Naive thymus-derived CD8-positive, alpha-beta T cell (primary cell): Measurements from ENCODE around the gene STX2. TPM values are rescaled to one million over a fixed set of nuclear protein-coding genes. Genes with fewer than 3 reads are reported as not detected.

Experiments
- ATAC-seq, 2 donors: fragments of 150-1000 bp; cut with Tn5 transposase in 1 of 2; sonication (Bioruptor Pico), chemical (Tn5 transposase) in 1 of 2; 1 replicate in 1 of 2; 2 replicates in 1 of 2; pipeline ENCODE4 v1.10.0; 2021; ENCODE audit warnings: mild to moderate bottlenecking in 2 of 2, moderate library complexity in 2 of 2
- POLR2A ChIA-PET: fragments of 350-600 bp; sonication (Branson Sonifier 250); formaldehyde crosslinking; loops from one replicate; lab custom pipeline; 2021; ENCODE audit warnings: antibody characterized with exemption; lab: Charles Lee
- DNase-seq, 10 donors: peaks; one replicate each; pipeline versions ENCODE4 v3.0.0 to v3.0.0-alpha.2; 2020 to 2022
- H3K27ac Mint-ChIP-seq, 10 donors: one replicate each; pipeline ENCODE4 v1.8.0; 2020 to 2022; ENCODE audit warnings: mild to moderate bottlenecking in 10 of 10, mixed read lengths in 10 of 10, moderate library complexity in 4 of 10, inconsistent platforms in 1 of 10
- H3K27me3 Mint-ChIP-seq, 5 donors: one replicate each; pipeline ENCODE4 v1.8.0; 2021 to 2022; ENCODE audit warnings: mixed read lengths in 5 of 5
- H3K36me3 Mint-ChIP-seq, 3 donors: one replicate each; pipeline ENCODE4 v1.8.0; 2020 to 2022; ENCODE audit warnings: mixed read lengths in 3 of 3, mild to moderate bottlenecking in 2 of 3, inconsistent platforms in 1 of 3
- H3K4me1 Mint-ChIP-seq, 4 donors: one replicate each; pipeline ENCODE4 v1.8.0; 2021 to 2022; ENCODE audit warnings: mixed read lengths in 4 of 4
- H3K4me3 Mint-ChIP-seq, 10 donors: one replicate each; pipeline ENCODE4 v1.8.0; 2020 to 2022; ENCODE audit warnings: mild to moderate bottlenecking in 10 of 10, mixed read lengths in 10 of 10, moderate library complexity in 6 of 10, inconsistent platforms in 1 of 10
- H3K9me3 Mint-ChIP-seq, 9 donors: one replicate each; pipeline ENCODE4 v1.8.0; 2020 to 2022; ENCODE audit warnings: mixed read lengths in 9 of 9, mild to moderate bottlenecking in 3 of 9, inconsistent platforms in 1 of 9, moderate library complexity in 1 of 9
- polyA plus RNA-seq, 3 donors: library from polyadenylated mRNA; unstranded; fragments of 300-500 nt; fragmentation: Illumina TruSeq; gene quantifications; one replicate each; pipeline ENCODE4 v1.2.3, GENCODE V29; 2021
- total RNA-seq, 8 experiments: library from RNA in 2 of 8; stranded (reverse) in 2 of 8; gene quantifications; one replicate each; pipeline ENCODE4 v1.2.3 and lab custom pipeline; 2021 to 2026

Gene STX2
- total and polyA plus RNA-seq, 5 experiments from 2014 or later, result 6.7 to 29.9 (median 9.3) TPM

GRCh38 chr12:130746546-130746945 lies 92.5 kb downstream of the STX2 start:
- Mint-ChIP-seq H3K4me1 (peaks cover 5 to 9% (median 7%) of the 10 kb centered on the region in 4 donors), H3K4me3 (no peak overlapping the region), H3K9me3 (peaks cover 0 to 9% (median 0%) of the 10 kb centered on the region in 9 donors), H3K27me3 (peaks cover 8 to 46% (median 21%) of the 10 kb centered on the region in 5 donors), H3K27ac (no peak overlapping the region), H3K36me3 (peaks cover 0 to 1% (median 0%) of the 10 kb centered on the region in 3 donors)
- DNase-seq (no peak), ATAC-seq (no peak)
- POLR2A ChIA-PET, result no interaction called here

GRCh38 chr12:130745921-130746320 lies 93.1 kb downstream of the STX2 start:
- POLR2A ChIA-PET, result no interaction called here
- H3K27me3 Mint-ChIP-seq, result peaks cover 8 to 46% (median 22%) of the 10 kb centered on the region in 5 donors

DNA sequence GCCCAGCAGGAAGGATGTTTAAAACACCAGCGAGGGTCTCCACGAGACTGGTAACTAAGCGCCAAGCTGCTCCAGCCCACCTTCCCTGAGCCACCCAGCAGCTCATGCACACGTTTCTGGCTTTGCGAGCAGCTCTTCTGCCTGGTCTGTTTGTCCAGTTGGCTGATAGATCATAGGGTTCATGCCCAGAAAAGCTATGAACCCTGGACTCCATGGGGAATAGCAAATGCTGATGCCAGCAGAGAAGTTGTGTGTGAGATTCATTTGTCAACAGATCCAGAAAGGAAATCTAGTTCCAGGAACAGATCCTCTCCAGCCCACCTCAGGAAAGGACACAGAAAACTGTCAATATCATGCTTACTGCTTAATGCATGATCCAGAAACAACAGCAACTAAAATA lies 94.8 kb downstream of the STX2 start:
- Mint-ChIP-seq H3K27ac (no peak overlapping the region), H3K27me3 (peaks cover 15 to 58% (median 32%) of the 10 kb centered on the region in 5 donors), H3K4me3 (no peak overlapping the region), H3K4me1 (peaks cover 5 to 9% (median 7%) of the 10 kb centered on the region in 4 donors), H3K9me3 (peaks cover 0 to 22% (median 4%) of the 10 kb centered on the region in 9 donors), H3K36me3 (peaks cover 0 to 16% (median 2%) of the 10 kb centered on the region in 3 donors)
- DNase-seq (no peak), ATAC-seq (no peak)
- POLR2A ChIA-PET, result no interaction called here

More at GRCh38 chr12:130745921-130746320, 93.1 kb downstream of the STX2 start:
- DNase-seq, result no peak
- Mint-ChIP-seq H3K27ac (no peak overlapping the region), H3K9me3 (peaks cover 0 to 15% (median under 1%) of the 10 kb centered on the region in 9 donors), H3K4me1 (peaks cover 5 to 9% (median 7%) of the 10 kb centered on the region in 4 donors), H3K36me3 (peaks cover 0 to 7% (median 2%) of the 10 kb centered on the region in 3 donors), H3K4me3 (no peak overlapping the region)
- ATAC-seq, result no peak

GRCh38 chr12:130743606-130744005 lies 95.4 kb downstream of the STX2 start:
- Mint-ChIP-seq H3K4me3 (no peak overlapping the region), H3K36me3 (peaks cover 0 to 16% (median 2%) of the 10 kb centered on the region in 3 donors), H3K4me1 (peaks cover 5 to 9% (median 7%) of the 10 kb centered on the region in 4 donors), H3K9me3 (peaks cover 0 to 22% (median 5%) of the 10 kb centered on the region in 9 donors), H3K27me3 (peaks cover 15 to 58% (median 32%) of the 10 kb centered on the region in 5 donors), H3K27ac (no peak overlapping the region)
- no peak for DNase-seq
- POLR2A ChIA-PET, result no interaction called here
- ATAC-seq, result no peak

- DNase-seq (no peak), ATAC-seq (no peak)
- Mint-ChIP-seq H3K9me3 (peaks cover 0 to 22% (median 7%) of the 10 kb centered on the region in 9 donors), H3K4me3 (no peak overlapping the region), H3K36me3 (peaks cover 0 to 16% (median 2%) of the 10 kb centered on the region in 3 donors), H3K27ac (no peak overlapping the region), H3K4me1 (peaks cover 4 to 7% (median 6%) of the 10 kb centered on the region in 4 donors), H3K27me3 (peaks cover 17 to 56% (median 32%) of the 10 kb centered on the region in 5 donors)
- POLR2A ChIA-PET, result no interaction called here
These were observed 95.9 kb downstream of the STX2 start for GRCh38 chr12:130743176-130743575.

DNA sequence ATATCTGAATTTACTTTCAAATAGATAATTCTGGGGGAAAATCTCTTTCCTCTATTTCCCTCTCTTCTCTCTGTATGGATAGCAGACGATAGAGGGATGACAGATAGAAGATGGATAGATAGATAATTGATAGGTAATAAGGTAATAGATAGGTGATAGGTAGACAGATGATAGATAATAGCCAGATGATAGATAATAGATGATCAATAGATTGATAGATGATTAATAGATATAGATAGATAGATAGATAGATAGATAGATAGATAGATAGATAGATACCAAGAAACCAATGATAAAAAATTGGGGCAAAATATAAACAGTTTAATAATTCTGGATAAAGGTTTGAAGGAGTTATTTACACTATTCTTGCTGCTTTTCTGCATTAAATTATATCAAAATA lies 96.3 kb downstream of the STX2 start:
- Mint-ChIP-seq H3K36me3 (peaks cover 0 to 16% (median 2%) of the 10 kb centered on the region in 3 donors), H3K9me3 (peaks cover 0 to 22% (median 7%) of the 10 kb centered on the region in 9 donors), H3K27me3 (peaks cover 14 to 54% (median 28%) of the 10 kb centered on the region in 5 donors), H3K4me3 (no peak overlapping the region), H3K27ac (no peak overlapping the region), H3K4me1 (peaks cover 0 to 2% (median 1%) of the 10 kb centered on the region in 4 donors)
- ATAC-seq (no peak), DNase-seq (no peak)
- POLR2A ChIA-PET, result no interaction called here

DNA sequence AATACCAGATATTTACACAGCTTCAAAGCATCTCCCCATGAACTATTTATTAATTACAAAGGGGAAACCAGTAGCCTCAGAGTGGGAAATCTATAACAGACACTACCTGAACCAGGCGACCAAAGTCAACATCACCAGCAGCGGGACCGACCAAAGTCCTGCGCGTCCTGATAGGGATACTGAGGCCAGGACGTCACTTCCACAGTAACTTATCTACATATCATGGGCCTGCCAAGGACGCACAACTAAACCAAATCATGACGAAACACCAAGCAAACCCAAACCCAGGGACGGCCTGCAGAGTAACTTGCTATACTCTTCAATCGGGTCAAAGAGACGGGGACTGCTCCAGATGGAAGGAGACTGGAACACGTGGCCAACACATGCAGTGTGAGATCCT lies 96.9 kb downstream of the STX2 start:
- Mint-ChIP-seq H3K36me3 (peaks cover 0 to 16% (median 2%) of the 10 kb centered on the region in 3 donors), H3K4me3 (no peak overlapping the region), H3K27me3 (peaks cover 13 to 58% (median 32%) of the 10 kb centered on the region in 5 donors), H3K27ac (no peak overlapping the region), H3K4me1 (no peaks in the 10 kb centered on the region), H3K9me3 (peaks cover 0 to 22% (median 7%) of the 10 kb centered on the region in 9 donors)
- ATAC-seq (no peak), DNase-seq (no peak)
- POLR2A ChIA-PET, result no interaction called here

Other genes with a start within 250 kb of the STX2 start
- gene RIMBP2, start 123.0 kb downstream of the STX2 start, total RNA-seq, result not detected
- not detected for gene RIMBP2, start 123.0 kb downstream of the STX2 start, polyA plus RNA-seq
- 100 to 1,000 TPM; 325 to 331 TPM for gene RAN, start 32.8 kb upstream of the STX2 start, total RNA-seq
- 100 to 1,000 TPM; 522 to 578 (median 572) TPM for gene RAN, start 32.8 kb upstream of the STX2 start, polyA plus RNA-seq
- gene ADGRD1, start 114.7 kb upstream of the STX2 start, total RNA-seq, result under 1 TPM; 0.34 to 0.36 TPM
- gene ADGRD1, start 114.7 kb upstream of the STX2 start, polyA plus RNA-seq, result under 1 TPM in 1 of 3 donors, not detected in 2; 0.20 TPM